ENCODE measurements around the gene ZDHHC1.

ZDHHC1 gene

DNA sequence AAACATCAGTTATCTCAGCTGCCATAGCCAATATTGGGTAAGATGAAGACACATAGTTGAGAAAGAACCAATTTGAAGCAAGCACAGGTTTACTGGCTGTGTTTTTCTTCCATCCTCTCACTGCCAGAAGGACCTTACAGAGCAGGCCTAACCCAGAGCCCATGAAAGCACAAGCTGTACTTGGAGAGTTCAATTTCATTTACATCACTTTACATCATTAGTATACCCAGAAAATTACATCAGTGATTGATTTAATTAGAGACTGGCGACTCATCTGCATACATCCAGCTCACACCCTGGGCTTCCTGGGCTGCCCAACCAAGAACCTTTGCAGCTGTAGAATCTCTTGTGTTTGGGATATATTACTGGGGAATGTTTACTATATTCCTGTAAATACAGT lies 66.0 kb downstream of the ZDHHC1 start:
- no peak for DNase-seq

- no peak for DNase-seq
These were observed 67.1 kb downstream of the ZDHHC1 start for GRCh38 chr16:67349172-67349571.

DNA sequence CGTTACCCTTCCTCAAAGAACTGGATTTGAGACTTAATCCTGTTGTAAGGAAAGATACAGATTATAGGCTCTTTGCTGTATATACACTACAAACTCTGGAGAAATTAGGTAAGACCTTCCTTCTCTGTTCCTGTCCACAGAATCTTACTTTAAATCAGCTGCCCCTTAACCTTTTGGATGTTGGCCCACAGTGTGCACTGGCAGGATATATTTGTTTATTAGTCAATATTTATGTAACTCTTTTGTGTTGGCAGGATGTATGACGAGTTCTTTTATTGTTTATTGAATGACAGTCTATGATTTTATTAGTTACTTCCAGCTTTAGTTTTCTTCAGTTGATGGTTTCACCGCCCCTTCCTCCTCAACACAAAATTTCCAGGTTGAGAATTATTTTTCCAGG lies 69.9 kb downstream of the ZDHHC1 start:
- no peak for DNase-seq

DNA sequence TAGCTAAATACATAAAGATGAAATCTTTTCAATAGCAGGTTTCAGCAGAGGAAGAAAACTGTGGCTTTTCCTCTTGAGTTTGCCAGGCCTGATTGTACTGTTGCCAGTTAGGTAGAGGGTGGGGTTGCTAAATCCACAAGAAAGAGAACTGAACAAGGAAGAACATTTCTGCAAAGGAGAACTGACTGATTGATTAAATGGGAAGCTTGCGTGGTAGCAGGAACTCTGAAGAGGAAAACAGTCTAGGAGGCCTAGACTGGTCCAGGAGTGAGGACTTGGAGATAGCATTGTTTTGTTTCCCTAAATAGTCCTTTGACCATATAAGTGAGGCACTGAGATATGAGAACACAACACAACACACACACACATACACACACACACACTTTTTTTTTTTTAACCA lies 70.9 kb downstream of the ZDHHC1 start:
- DNase-seq: no peak
